GM21786 (cell line): Measurements from ENCODE around the gene ELL.

Experiments
- ATAC-seq: cut with Tn5 transposase; IDR thresholded peaks from one replicate; pipeline ENCODE4 v1.9.1; 2021; ENCODE audit not compliant: unreplicated experiment

ELL gene

DNA sequence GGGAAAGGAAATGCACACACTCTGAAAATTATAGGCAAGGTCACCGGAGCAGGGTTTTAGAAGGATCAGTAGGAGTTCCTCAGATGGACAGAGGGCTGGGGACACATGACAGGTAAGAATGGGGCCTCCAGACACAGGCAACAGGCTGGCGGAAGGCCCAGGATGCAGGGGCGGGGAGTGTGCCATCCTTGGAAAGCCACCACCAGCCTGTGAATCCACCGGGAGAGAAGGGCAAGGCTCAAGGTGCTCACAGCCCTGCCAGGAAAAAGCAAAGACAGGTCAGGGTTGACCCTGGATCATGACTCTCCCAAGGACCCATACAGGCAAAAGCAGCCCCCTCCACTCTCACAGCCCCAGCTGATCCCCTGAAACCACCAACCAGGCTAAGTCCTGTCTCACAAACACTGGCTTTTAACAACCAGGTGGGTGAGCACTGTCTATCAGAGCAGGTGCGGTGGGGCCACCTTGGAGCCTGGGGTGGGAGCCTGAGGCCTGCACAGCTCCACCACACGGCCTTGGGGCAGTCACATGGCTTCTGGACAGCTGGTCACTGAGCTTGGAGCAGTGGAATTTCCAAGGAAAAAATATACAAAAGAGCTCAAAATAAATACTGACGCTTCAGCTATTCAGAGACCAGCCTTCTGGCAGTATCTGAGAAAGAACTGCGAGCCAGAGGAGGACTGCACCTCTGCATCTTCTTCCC is 48.7 kb downstream of the ELL start:
- no peak for ATAC-seq

GRCh38 chr19:18470787-18471186 is 51.1 kb downstream of the ELL start:
- no peak for ATAC-seq

- ATAC-seq = no peak
Observed at GRCh38 chr19:18469069-18469846, 52.6 kb downstream of the ELL start.

DNA sequence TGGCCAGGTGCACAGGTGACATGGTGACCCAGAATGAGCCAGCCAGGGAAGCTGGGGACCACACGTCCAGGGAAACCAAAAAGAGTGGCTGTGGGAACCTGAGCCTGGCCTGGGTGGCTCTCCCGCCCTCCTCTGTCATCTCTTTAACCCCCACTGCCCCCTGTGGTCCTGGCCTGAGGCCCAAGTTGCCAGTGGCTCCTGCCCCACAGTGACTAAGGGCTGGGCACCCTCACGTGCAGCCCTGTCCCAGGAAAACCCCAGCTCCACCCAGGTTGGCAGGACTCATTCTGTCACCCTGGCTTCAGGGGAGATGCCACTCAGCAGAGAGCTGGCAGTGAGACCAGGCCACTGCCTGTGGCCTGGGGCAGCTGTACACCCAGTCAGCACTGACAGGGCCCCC is 53.4 kb downstream of the ELL start:
- ATAC-seq = no peak

- no peak for ATAC-seq
Observed at GRCh38 chr19:18467978-18468377, 53.9 kb downstream of the ELL start.

- ATAC-seq = no peak
Observed at GRCh38 chr19:18466354-18466753, 55.5 kb downstream of the ELL start.

GRCh38 chr19:18465964-18466339 is 55.9 kb downstream of the ELL start:
- no peak for ATAC-seq

DNA sequence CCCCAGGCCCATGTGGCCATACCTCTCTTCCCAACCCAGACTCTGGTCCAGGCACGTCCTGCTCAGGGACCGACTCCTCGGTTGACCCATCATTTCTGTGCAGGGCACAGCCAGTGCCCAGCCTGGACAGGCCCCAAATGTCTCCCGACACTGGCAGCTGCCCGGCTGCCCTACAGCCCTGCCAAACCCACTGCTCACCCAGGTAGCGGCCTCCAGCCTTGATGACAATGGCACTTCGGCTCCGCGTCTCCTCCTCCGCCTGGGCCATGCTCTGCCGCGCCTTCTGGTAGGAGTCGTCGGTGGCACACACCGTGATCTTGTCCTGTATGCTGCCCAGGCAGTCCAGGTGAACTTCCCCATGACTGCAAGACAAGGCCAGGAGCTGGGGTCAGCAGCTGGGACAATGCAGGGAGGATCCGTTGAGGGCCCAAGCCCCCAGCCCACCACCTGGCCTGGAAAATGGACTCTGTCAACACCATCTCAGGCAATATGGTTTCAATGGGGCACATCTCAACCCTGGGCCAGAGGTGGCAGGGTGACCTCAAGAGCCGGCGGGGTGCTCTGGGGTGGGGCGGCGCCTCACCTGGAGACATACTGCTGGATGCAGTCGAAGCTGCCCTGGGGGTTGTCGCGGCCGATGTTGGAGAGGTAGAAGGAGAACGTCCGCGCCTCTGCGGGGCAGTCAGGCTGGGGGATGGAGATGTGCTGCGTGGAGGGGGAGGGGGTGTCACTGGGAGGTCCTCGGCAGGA is 56.5 kb downstream of the ELL start:
- ATAC-seq = no peak

DNA sequence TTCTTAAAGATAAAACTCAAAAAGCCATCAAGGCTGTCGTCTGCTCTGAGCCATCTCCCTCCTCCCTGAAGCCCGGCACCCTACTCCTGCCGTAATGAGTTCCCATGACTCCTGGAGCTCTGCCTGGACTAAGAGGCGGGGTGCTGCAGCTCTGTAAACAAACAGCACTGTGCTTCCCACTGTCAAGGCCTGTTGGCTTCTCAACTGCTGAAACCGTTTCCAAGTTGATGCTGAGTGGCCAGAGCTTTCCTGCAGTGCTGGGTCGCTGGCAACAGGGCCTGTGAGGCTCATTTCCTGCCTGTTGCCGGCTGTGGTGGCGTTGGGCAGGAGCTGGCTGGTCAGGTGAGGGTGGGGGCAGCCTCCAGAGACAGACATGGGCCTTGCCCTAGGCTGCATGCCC is 57.2 kb downstream of the ELL start:
- ATAC-seq = no peak

GRCh38 chr19:18461471-18461870 is 60.4 kb downstream of the ELL start:
- ATAC-seq = no peak

DNA sequence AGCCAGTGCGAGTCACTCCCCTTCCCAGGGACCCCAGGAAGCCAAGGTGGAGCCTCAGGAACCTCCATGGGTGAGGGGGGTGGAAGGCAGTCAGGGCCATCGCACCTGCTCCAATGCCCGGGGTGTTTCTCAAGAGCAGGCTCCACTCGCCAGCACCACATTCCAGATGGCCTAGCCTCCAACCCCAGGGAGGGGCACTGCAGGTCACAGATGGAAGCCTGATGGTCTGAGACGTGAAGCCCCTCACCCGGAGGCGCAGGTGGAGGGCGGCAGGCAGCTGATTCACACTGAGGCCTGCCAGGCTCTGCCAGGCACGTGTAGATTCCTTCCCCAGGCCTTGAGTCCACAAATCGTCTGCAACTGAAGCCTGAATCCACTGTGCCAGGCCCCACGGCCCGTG is 61.0 kb downstream of the ELL start:
- no peak for ATAC-seq

DNA sequence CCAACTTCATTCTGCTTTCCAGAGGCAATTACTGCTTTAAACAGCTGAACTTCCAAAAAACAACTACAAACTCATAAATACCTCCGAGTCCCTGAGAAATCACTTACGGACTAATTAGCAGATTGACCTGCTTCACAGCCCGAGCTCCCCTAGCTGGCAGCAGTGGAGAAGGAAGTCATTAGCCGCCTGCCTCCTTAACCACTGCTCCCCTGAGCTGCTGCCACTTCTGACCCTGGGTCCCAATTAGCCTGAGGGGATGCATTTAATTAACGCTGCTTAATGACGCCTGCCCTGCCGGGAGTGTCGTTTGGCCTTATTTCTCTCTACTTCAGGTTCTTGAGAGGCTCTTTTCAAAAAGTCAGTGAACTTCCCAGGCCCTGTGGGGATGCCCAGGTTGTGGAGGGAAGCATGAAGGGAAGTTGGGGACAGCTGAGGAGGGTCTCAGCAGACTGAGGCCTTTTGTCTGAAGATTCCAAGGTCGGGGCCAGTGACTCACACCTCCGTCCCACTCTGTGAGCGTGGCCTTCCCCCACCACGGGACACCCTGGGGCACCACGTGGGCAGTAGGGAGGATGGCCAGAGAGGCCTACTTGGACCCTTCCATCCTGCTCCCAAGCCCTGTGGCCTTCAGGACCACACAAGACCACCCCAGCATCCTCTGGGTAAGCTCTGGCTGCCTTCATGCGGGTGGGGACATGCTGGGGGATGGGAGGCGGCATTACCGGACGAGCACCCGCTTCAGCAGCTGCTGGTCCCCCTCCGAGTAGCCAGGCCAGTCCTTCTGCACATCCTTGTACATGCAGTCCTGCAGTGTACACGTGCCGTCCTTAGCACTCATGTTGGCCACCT is 64.2 kb downstream of the ELL start:
- no peak for ATAC-seq

DNA sequence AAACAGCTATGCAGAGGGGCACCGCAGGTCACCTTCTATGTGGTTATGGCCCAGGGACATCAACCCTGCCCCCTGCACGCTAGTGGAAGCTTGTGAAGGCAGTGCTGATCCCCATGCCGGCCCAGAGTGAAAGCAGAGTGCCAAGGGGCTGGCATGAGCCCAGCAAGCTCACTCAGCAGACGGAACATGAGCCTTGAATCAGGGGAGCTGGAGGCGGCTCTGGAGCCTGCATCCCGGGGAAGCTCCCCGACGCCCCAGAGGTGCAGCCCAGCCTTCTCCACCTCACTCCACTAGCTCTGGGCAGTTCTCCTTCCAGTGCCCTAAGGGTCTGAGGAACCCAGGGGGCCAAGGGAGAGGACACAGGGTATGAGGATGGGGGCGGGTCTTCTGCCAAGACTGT is 64.9 kb downstream of the ELL start:
- no peak for ATAC-seq

GRCh38 chr19:18456279-18456678 is 65.6 kb downstream of the ELL start:
- no peak for ATAC-seq

DNA sequence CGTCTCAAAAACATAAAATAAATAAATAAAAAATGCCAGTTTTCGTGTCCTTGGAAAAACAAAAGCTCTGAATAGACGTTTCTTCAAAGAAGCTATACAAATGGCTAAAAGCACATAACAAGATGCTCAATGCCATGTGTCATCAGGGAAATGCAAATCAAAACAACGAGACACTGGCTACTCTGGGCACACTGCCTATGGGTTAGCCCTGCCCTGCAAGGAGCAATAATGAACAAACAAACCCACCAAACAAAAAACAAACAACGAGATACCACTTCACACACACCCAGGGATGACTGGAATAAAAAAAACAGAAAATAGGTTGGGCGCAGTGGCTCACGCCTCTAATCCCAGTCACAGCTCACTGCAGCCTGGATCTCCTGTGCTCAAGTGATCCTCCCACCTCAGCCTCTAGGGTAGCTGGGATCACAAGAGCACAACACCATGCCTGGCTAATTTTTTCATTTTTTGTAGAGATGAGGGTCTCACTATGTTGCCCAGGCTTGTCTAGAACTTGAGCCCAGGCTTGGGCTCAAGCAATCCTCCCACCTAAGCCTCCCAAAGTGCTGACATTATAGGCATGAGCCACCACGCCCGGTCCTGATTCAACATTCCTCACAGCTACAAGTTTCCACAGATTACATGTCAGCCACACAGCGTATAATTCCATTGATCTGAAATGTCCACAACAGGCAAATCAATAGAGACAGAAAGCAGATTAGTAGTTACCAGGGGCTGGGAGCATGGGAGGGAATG is 68.4 kb downstream of the ELL start:
- ATAC-seq = no peak

DNA sequence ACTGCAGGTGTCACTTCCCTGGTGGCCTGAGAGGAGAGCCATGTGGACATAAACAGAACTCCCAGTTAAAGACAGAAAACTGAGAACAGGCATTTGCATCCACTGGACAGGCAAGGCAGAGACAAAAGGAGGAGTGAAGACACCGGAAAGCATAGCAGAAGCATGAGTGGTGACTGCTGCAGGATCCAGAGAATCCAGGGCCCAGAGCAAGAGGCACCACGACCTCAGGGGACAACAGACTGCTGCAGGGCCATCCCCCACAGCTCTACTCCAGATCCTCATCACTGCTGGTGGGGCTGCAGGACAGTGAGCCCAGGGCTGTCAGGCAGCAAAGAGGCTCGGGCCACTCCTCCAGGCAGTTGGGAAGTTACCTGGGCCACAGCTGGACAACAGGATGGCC is 69.5 kb downstream of the ELL start:
- no peak for ATAC-seq

DNA sequence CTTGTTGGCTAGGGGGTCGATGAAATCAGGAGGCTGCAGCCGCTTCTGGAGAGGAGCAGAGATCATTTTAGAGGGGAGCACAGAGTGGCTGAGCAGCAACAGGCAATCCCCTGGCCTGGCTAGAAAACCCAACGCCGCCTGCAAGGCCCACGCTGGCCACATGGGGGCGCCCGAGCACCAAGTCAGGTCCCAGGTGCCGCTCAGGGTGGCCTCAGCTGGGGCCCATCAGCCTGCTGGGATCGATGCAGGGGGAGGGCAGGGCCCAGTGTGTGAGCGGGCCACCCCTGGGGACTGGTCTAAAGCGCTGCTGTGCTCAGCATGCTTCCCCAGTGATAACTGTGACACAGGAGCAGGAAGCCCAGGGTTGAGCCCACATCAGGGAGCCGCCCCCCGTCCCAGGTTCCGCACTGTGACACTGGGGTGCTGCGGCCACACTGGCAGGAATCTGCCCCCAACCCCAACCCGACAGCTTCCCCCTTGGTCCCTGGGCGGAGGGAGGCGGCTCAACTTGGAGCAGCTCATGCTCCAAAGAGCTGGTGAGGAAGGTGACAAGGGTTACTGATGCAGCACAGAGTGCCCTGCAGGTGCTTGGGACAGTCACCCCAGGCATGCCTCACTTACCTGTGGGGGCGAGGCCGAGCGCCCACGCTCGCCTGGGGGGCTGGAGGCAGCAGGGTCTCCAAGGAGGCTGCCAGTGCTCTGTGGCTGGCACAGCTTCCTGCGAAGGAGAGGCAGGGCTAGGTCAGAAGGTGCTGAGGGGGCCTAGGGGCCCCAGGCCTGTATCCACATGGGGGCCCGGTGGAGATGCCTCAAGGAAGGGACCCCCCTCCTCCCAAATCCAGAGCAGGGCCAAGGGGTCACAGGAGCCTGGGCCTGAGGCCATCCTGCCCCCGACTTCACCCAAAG is 70.7 kb downstream of the ELL start:
- ATAC-seq = peak; percentile 47

DNA sequence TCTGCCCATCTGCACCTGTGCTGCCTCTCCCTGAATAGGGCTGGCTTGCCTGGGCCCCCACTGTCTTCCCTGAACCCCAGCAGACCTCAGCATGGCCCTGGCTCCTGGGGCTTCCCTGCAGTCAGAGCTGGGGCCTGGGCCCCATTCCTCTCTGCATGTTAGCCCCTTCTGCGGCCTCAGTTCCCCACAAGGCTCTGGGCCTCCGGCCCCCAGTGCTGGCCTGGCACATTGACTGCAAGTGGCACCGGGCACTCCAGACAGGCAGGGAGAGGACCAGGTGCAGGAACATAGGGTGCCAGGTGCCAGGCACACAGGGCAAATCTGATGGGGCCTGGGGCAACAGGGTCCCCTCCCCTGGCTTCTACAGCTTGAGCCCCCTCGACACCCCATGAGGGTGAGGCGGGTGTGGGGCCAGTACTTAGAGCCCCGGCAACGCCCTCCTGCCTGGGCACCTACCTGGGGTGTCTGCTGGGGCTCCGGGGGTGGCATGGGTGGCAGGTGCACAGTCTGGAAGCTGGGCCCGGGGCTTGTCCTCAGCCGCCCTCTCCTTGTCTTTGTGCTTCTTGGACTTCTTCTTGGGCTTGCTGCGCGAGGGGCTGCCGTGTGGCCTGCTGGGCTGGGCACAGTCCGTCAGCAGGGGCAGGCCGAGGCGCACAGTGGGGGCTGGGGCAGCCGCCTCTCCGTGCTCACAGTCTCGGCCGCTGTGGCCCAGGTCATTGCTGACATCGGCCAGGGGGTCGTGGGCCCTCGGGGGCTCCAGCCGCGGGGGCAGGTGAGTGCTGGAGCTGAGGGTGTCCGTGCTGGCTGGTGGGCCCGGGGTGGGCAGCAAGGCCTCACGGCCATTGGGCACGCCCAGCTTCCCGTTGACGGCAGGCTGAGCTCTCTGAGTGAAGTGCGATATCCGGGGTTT is 71.6 kb downstream of the ELL start:
- ATAC-seq = no peak
